GM13977 (cell line): Measurements from ENCODE around the gene ADAM23.

ENCODE experiments used
- DNase-seq: peaks from one replicate; pipeline ENCODE4 v3.0.0; 2012; ENCODE audit warnings: low spot score
- in situ Hi-C: fragments of 300-500 bp; cut with MboI; formaldehyde crosslinking; loops from one replicate; pipeline ENCODE4 v1.12.0; 2022; ENCODE audit warnings: low sequenced_read_pairs, low pct_unique_long_range_greater_than_20kb, mixed read lengths, inconsistent platforms; ENCODE audit not compliant: unreplicated experiment
- TF ChIP-seq, protein P1 (sequence below): IDR thresholded peaks from 2 replicates; pipeline ENCODE4 v1.5.1; 2012; ENCODE audit warnings: mild to moderate bottlenecking, control low read depth; ENCODE audit not compliant: insufficient read depth; ENCODE audit errors: extremely low read depth, missing control alignments

ADAM23 gene

DNA sequence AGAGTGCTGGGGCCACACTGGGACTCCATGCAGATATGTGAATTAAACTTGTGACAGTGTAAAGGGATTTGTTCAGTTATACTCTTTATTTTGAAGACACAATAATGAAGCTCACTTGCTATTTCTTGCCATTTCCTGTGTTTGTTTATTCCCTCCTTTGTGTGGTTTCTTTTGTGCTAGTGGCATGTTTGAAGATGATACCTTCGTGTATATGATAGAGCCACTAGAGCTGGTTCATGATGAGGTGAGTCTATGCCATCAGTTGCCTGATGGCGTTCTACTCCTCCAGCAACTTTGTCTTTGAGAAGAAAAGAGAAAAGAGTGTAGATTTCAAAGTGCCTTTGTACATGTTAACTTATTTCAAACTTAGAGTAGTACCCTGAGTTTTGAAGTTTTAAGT, 99.7 kb downstream of the ADAM23 start:
- in situ Hi-C loops, result no loop called here
- TF ChIP-seq, protein P1, sequence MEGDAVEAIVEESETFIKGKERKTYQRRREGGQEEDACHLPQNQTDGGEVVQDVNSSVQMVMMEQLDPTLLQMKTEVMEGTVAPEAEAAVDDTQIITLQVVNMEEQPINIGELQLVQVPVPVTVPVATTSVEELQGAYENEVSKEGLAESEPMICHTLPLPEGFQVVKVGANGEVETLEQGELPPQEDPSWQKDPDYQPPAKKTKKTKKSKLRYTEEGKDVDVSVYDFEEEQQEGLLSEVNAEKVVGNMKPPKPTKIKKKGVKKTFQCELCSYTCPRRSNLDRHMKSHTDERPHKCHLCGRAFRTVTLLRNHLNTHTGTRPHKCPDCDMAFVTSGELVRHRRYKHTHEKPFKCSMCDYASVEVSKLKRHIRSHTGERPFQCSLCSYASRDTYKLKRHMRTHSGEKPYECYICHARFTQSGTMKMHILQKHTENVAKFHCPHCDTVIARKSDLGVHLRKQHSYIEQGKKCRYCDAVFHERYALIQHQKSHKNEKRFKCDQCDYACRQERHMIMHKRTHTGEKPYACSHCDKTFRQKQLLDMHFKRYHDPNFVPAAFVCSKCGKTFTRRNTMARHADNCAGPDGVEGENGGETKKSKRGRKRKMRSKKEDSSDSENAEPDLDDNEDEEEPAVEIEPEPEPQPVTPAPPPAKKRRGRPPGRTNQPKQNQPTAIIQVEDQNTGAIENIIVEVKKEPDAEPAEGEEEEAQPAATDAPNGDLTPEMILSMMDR, result no peak
- DNase-seq, result no peak

- DNase-seq, result no peak
Measured at GRCh38 chr2:206548383-206548782, 105.1 kb downstream of the ADAM23 start.

DNA sequence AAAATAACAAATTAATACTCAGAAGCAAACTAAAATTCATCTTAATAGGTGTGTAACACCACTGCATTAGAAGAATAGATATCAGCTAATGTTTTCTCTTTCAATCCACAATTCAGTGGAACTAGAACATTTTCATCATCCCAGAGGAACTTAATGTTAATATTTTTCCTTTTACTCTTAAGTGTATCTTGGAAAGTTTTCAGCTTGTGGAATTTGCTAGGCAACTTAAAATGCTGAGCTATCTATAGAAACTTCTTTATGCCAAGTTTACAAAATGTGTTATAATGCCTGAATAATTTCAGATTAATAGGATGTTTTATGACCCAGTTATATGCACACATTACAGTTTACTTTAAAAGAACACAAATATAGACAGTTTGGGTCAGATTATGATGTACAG, 112.4 kb downstream of the ADAM23 start:
- TF ChIP-seq, protein P1, result no peak
- DNase-seq, result no peak
- in situ Hi-C loops, result no loop called here

More at GRCh38 chr2:206548383-206548782, 105.1 kb downstream of the ADAM23 start:
- in situ Hi-C loops, result no loop called here
- TF ChIP-seq, protein P1, result no peak

DNA sequence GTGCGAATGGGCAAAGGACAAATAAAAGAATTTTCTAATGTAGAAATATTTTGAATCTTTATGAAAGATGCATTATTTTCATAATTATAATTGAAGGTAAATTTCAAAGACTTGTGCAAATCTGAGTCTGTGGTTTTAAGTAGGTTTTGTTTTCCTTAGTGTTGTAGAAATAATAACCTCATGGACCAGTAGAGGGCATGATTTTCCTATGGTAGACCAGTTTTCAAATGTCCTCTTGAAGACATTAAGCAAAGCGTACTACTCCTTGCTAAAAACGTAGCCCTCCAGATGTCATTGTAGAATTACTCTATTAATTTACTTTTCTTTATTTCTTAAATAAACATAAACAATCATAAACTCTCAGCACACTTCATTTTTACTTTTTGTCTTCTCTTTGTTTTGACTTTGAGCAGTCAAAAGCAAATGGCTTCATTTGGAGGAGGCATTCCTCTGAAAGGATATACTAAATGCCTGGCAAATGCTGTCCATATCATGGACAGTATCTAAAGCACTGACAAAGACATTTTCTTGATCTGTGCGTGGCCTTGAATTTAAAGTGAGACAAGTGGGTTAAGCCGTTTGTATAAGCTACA, 113.1 kb downstream of the ADAM23 start:
- in situ Hi-C loops, result no loop called here
- peak; percentile 34 for DNase-seq
- TF ChIP-seq, protein P1, result peak; percentile 45

- no peak for DNase-seq
- in situ Hi-C loops, result no loop called here
- TF ChIP-seq, protein P1, result no peak
Measured at GRCh38 chr2:206557321-206557720, 114.0 kb downstream of the ADAM23 start.

DNA sequence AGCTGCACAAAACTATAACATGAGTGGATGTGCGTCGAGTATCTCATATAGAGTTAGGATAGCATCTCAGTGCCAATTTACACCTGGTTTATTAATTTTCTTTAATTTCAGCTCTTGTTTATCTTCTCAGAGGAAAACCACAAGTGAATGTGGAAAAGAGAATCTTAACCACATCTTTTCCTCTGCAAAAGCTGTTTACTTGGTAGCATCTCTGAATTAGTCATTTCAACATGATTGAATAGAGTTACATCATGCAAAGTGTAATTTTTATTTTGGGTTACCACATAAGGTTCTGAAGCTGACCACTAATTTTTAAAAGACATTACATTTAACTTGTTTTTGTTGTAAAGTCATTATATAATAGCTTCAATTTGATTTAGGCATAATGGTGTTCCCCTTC, 115.2 kb downstream of the ADAM23 start:
- in situ Hi-C loops, result no loop called here
- TF ChIP-seq, protein P1, result no peak

More for the DNA sequence above, 115.2 kb downstream of the ADAM23 start:
- DNase-seq, result no peak
